Measurements from ENCODE around the gene LAX1.

Gene LAX1

GRCh38 chr1:203765029-203765837, at the start of gene LAX1:
LAX1 (plus strand) TSS chr1:203765183; CDS start chr1:203765566, 383 bp downstream.
- no peak for TF ChIP-seq CTCF (IDR thresholded peaks at IDR 0.05; ENCODE audit: low read depth, low read length)
- H3K4me3 ChIP-seq (ENCODE audit: low read depth, low read length) = no peak within 1 kb of the TSS

GRCh38 chr1:203717120-203717519, 47.9 kb upstream of the LAX1 start:
- no peak for TF ChIP-seq CTCF (IDR thresholded peaks at IDR 0.05; ENCODE audit: low read depth, low read length)
- H3K4me3 ChIP-seq (ENCODE audit: low read depth, low read length) = no peak overlapping the region

GRCh38 chr1:203720242-203720641, 44.7 kb upstream of the LAX1 start:
- TF ChIP-seq CTCF (IDR thresholded peaks at IDR 0.05; ENCODE audit: low read depth, low read length) = no peak
- no peak overlapping the region for H3K4me3 ChIP-seq (ENCODE audit: low read depth, low read length)

GRCh38 chr1:203722909-203723308, 42.1 kb upstream of the LAX1 start:
- TF ChIP-seq CTCF (IDR thresholded peaks at IDR 0.05; ENCODE audit: low read depth, low read length) = no peak
- H3K4me3 ChIP-seq (ENCODE audit: low read depth, low read length) = no peak overlapping the region

- TF ChIP-seq CTCF (IDR thresholded peaks at IDR 0.05; ENCODE audit: low read depth, low read length) = no peak
Observed at GRCh38 chr1:203726417-203726867, 38.5 kb upstream of the LAX1 start.

GRCh38 chr1:203733009-203733863, 31.7 kb upstream of the LAX1 start:
- no peak for TF ChIP-seq CTCF (IDR thresholded peaks at IDR 0.05; ENCODE audit: low read depth, low read length)
- no peak overlapping the region for H3K4me3 ChIP-seq (ENCODE audit: low read depth, low read length)

More at GRCh38 chr1:203726417-203726867, 38.5 kb upstream of the LAX1 start:
- H3K4me3 ChIP-seq (ENCODE audit: low read depth, low read length) = no peak overlapping the region

GRCh38 chr1:203742436-203742835, 22.5 kb upstream of the LAX1 start:
- no peak overlapping the region for H3K4me3 ChIP-seq (ENCODE audit: low read depth, low read length)
- TF ChIP-seq CTCF (IDR thresholded peaks at IDR 0.05; ENCODE audit: low read depth, low read length) = no peak

All from WI38 (cell line).